CD14-positive monocyte (primary cell): Measurements from ENCODE around the gene MCCC1. TPM values are rescaled to one million over a fixed set of nuclear protein-coding genes. Genes with fewer than 3 reads are reported as not detected.

Source experiments
- DNase-seq, 3 donors: peaks; one replicate each; pipeline ENCODE4 v3.0.0-alpha.2; 2011 to 2022
- H2AFZ ChIP-seq: 2 replicates; pipeline ENCODE4 v1.6.0; 2012; ENCODE audit warnings: mild to moderate bottlenecking, low read depth, low read length, inconsistent platforms; ENCODE audit not compliant: insufficient read depth, poor library complexity, severe bottlenecking
- H3K27ac ChIP-seq, 2 donors: 1 replicate in 1 of 2; 2 replicates in 1 of 2; pipeline ENCODE4 v1.5.1; 2012 to 2013; ENCODE audit warnings: low read length in 2 of 2, control low read depth in 1 of 2, inconsistent platforms in 1 of 2, low read depth in 1 of 2, mild to moderate bottlenecking in 1 of 2
- H3K27me3 ChIP-seq, 2 donors: one replicate each; pipeline versions ENCODE4 v1.6.0 to v1.6.1; 2011 to 2013; ENCODE audit warnings: low read length in 2 of 2; ENCODE audit not compliant: control insufficient read depth in 2 of 2, insufficient read depth in 2 of 2
- H3K36me3 ChIP-seq, 2 donors: replicated peaks in 1 of 2; 1 replicate in 1 of 2; 2 replicates in 1 of 2; pipeline versions ENCODE4 v1.5.1 to v1.6.1; 2012 to 2013; ENCODE audit warnings: low read length in 2 of 2, control low read depth in 1 of 2, inconsistent platforms in 1 of 2, mild to moderate bottlenecking in 1 of 2; ENCODE audit not compliant: insufficient read depth in 2 of 2, control insufficient read depth in 1 of 2
- H3K4me1 ChIP-seq, 2 donors: 1 replicate in 1 of 2; 2 replicates in 1 of 2; pipeline versions ENCODE4 v1.5.1 to v1.6.1; 2012 to 2013; ENCODE audit warnings: low read length in 2 of 2, control low read depth in 1 of 2, inconsistent platforms in 1 of 2, mild to moderate bottlenecking in 1 of 2, moderate library complexity in 1 of 2; ENCODE audit not compliant: insufficient read depth in 2 of 2, control insufficient read depth in 1 of 2
- H3K4me2 ChIP-seq: replicated peaks from 2 replicates; pipeline ENCODE3; 2012; ENCODE audit warnings: low read length, moderate library complexity, mild to moderate bottlenecking; ENCODE audit not compliant: poor library complexity, severe bottlenecking; ENCODE audit errors: extremely low read depth
- H3K4me3 ChIP-seq, 3 experiments: fragments of 200-600 bp in 1 of 3; sonication (generic) in 1 of 3; replicated peaks in 1 of 3; 1 replicate in 2 of 3; 2 replicates in 1 of 3; pipeline ENCODE4 v1.5.1; 2011 to 2013; ENCODE audit warnings: low read length in 3 of 3, mild to moderate bottlenecking in 3 of 3, control low read depth in 2 of 3, low read depth in 2 of 3, inconsistent platforms in 1 of 3, moderate library complexity in 1 of 3
- H3K79me2 ChIP-seq: 2 replicates; pipeline ENCODE4 v1.6.0; 2012; ENCODE audit warnings: mild to moderate bottlenecking, control low read depth, inconsistent platforms, low read length, moderate library complexity; ENCODE audit not compliant: insufficient read depth
- H3K9ac ChIP-seq: 2 replicates; pipeline ENCODE4 v1.6.0; 2017; ENCODE audit warnings: low read length, mild to moderate bottlenecking; ENCODE audit not compliant: insufficient read depth, poor library complexity, severe bottlenecking
- H3K9me3 ChIP-seq, 2 donors: replicated peaks in 1 of 2; 1 replicate in 1 of 2; 2 replicates in 1 of 2; pipeline versions ENCODE4 v1.5.1 to v1.6.1; 2012 to 2013; ENCODE audit warnings: low read length in 2 of 2, control low read depth in 1 of 2; ENCODE audit not compliant: control insufficient read depth in 1 of 2, insufficient read depth in 1 of 2
- H4K20me1 ChIP-seq: 2 replicates; pipeline ENCODE4 v1.6.0; 2012; ENCODE audit warnings: mild to moderate bottlenecking, low read length, control low read depth, moderate library complexity; ENCODE audit not compliant: insufficient read depth
- H3K27ac Mint-ChIP-seq, 7 donors: one replicate each; pipeline ENCODE4 v1.8.0; 2020; ENCODE audit warnings: mild to moderate bottlenecking in 7 of 7, mixed read lengths in 7 of 7, moderate library complexity in 6 of 7, inconsistent platforms in 2 of 7
- H3K27me3 Mint-ChIP-seq, 3 donors: one replicate each; pipeline ENCODE4 v1.8.0; 2021 to 2022; ENCODE audit warnings: low read depth in 3 of 3, mild to moderate bottlenecking in 3 of 3, mixed read lengths in 3 of 3, moderate library complexity in 3 of 3, inconsistent platforms in 1 of 3
- H3K36me3 Mint-ChIP-seq, 2 donors: one replicate each; pipeline ENCODE4 v1.8.0; 2020; ENCODE audit warnings: mixed read lengths in 2 of 2, inconsistent platforms in 1 of 2, mild to moderate bottlenecking in 1 of 2
- H3K4me1 Mint-ChIP-seq: one replicate; pipeline ENCODE4 v1.8.0; 2020; ENCODE audit warnings: mild to moderate bottlenecking, mixed read lengths
- H3K4me3 Mint-ChIP-seq, 2 donors: one replicate each; pipeline ENCODE4 v1.8.0; 2020; ENCODE audit warnings: mild to moderate bottlenecking in 2 of 2, mixed read lengths in 2 of 2, moderate library complexity in 1 of 2
- H3K9me3 Mint-ChIP-seq, 7 donors: one replicate each; pipeline ENCODE4 v1.8.0; 2020 to 2022; ENCODE audit warnings: mixed read lengths in 7 of 7, mild to moderate bottlenecking in 6 of 7, moderate library complexity in 6 of 7, inconsistent platforms in 2 of 7
- WGBS: methylation state at CpG from one replicate; pipeline ENCODE4 v1.1.5; 2013; ENCODE audit warnings: missing lambda C conversion rate; ENCODE audit not compliant: insufficient coverage; 5-methylcytosine and 5-hydroxymethylcytosine counted together
- intact Hi-C, 2 donors: fragments of 100-400 bp; cut with micrococcal nuclease; formaldehyde crosslinking; loops; one replicate each; pipeline versions ENCODE4 v1.15.0 to v1.15.1; 2023
- polyA plus RNA-seq, 3 donors: library from polyadenylated mRNA; depleted of rRNA in 1 of 3; unstranded in 2 of 3; stranded (reverse) in 1 of 3; fragments of 300-500 nt in 2 of 3; fragments of >200 nt in 1 of 3; fragmentation: Illumina TruSeq in 2 of 3; gene quantifications; 1 replicate in 2 of 3; 2 replicates in 1 of 3; pipeline ENCODE4 v1.2.3, GENCODE V29; 2012 to 2021
- TF ChIP-seq, protein P1 (sequence below): fragments of 200-600 bp; IDR thresholded peaks from one replicate; pipeline ENCODE4 v1.8.0; 2022; ENCODE audit warnings: antibody characterized with exemption, mild to moderate bottlenecking

Gene MCCC1
- polyA plus RNA-seq, 3 donors = 13.9 to 18.4 (median 16.0) TPM

DNA sequence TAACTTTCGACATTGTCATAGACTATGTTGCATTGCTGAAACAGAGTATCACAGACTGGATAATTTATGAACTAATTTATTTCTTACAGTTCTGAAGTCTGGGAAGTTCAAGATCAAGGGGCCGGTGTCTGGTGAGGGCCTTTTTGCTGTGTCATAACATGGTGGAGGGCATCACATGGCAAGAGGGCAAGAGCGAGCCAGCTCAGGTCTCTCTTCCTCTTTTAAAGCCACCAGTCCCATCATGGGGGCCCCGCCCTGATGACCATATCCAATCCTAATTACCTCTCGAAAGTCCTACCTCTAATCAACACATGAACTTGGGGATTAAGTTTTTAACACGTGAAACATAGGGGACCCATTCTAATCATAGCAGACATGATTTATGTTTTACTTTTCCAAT, 85.4 kb downstream of the MCCC1 start:
- Histone ChIP-seq H3K79me2 (no peaks in the 10 kb centered on the region), H2AFZ (no peak overlapping the region), H3K4me1 (no peaks in the 10 kb centered on the region), H4K20me1 (no peaks in the 10 kb centered on the region), H3K27me3 (no peaks in the 10 kb centered on the region), H3K4me2 (no peak overlapping the region), H3K36me3 (peaks cover 24 to 53% of the 10 kb centered on the region in 2 donors), H3K9ac (no peak overlapping the region), H3K4me3 (no peak overlapping the region), H3K27ac (no peak overlapping the region), H3K9me3 (peaks cover 0 to 4% of the 10 kb centered on the region in 2 donors)
- Mint-ChIP-seq H3K4me3 (no peak overlapping the region), H3K9me3 (peaks cover 0 to 5% (median 0%) of the 10 kb centered on the region in 7 donors), H3K4me1 (peaks cover 4% of the 10 kb centered on the region), H3K36me3 (peaks cover 37 to 39% of the 10 kb centered on the region in 2 donors), H3K27ac (peak overlapping the region in 1 of 7 donors; percentile 42), H3K27me3 (no peaks in the 10 kb centered on the region)
- intact Hi-C loops = no loop called here
- no CpG with 5 or more reads among the region's 6 CpGs for WGBS
- TF ChIP-seq, protein P1, sequence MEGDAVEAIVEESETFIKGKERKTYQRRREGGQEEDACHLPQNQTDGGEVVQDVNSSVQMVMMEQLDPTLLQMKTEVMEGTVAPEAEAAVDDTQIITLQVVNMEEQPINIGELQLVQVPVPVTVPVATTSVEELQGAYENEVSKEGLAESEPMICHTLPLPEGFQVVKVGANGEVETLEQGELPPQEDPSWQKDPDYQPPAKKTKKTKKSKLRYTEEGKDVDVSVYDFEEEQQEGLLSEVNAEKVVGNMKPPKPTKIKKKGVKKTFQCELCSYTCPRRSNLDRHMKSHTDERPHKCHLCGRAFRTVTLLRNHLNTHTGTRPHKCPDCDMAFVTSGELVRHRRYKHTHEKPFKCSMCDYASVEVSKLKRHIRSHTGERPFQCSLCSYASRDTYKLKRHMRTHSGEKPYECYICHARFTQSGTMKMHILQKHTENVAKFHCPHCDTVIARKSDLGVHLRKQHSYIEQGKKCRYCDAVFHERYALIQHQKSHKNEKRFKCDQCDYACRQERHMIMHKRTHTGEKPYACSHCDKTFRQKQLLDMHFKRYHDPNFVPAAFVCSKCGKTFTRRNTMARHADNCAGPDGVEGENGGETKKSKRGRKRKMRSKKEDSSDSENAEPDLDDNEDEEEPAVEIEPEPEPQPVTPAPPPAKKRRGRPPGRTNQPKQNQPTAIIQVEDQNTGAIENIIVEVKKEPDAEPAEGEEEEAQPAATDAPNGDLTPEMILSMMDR = no peak
- DNase-seq = peak in 2 of 3 donors; percentile 1 to 7

DNA sequence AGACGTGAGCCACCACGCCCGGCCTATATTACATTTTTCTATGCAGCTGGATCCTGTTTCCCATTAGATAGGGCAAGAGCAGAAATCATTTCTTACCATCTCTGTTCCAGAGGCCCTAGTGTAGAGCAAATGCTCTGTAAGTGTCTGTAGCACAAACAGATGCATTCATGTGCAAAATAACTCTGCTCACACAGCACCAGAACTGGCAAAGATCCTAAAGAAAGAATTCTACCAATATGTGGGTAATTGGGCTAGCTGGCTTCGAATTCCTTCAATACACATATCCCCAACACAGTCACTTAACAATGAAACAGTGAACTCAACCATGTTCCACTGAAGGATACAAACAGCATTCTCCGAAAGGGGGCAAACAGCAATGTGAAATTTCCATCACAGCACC, 86.2 kb downstream of the MCCC1 start:
- TF ChIP-seq, protein P1 = no peak
- Mint-ChIP-seq H3K27ac (no peak overlapping the region), H3K4me3 (no peak overlapping the region), H3K4me1 (peaks cover 4% of the 10 kb centered on the region), H3K36me3 (peaks cover 33 to 34% of the 10 kb centered on the region in 2 donors), H3K9me3 (peaks cover 0 to 5% (median 0%) of the 10 kb centered on the region in 7 donors), H3K27me3 (no peaks in the 10 kb centered on the region)
- Histone ChIP-seq H3K4me1 (no peaks in the 10 kb centered on the region), H3K9ac (no peak overlapping the region), H3K27me3 (no peaks in the 10 kb centered on the region), H3K36me3 (peaks cover 23 to 45% of the 10 kb centered on the region in 2 donors), H3K79me2 (no peaks in the 10 kb centered on the region), H4K20me1 (no peaks in the 10 kb centered on the region), H3K4me2 (no peak overlapping the region), H3K27ac (no peak overlapping the region), H3K9me3 (peaks cover 0 to 4% of the 10 kb centered on the region in 2 donors), H3K4me3 (no peak overlapping the region), H2AFZ (no peak overlapping the region)
- no peak for DNase-seq
- WGBS = 100% methylated on average over 1 of the region's 5 CpGs
- intact Hi-C loops = no loop called here
